B cell (primary cell): ENCODE data around the gene LRRC49.

Source experiments
- EZH2 ChIP-seq: IDR thresholded peaks from 2 replicates; pipeline ENCODE4 v1.6.1; 2012; ENCODE audit warnings: borderline replicate concordance, low read depth, mild to moderate bottlenecking, moderate library complexity, low read length; ENCODE audit not compliant: insufficient read depth, poor library complexity, severe bottlenecking
- TF ChIP-seq, protein P1 (sequence below): fragments of 200-600 bp; IDR thresholded peaks from one replicate; pipeline ENCODE4 v1.8.0; 2022; ENCODE audit warnings: antibody characterized with exemption, mild to moderate bottlenecking

DNA sequence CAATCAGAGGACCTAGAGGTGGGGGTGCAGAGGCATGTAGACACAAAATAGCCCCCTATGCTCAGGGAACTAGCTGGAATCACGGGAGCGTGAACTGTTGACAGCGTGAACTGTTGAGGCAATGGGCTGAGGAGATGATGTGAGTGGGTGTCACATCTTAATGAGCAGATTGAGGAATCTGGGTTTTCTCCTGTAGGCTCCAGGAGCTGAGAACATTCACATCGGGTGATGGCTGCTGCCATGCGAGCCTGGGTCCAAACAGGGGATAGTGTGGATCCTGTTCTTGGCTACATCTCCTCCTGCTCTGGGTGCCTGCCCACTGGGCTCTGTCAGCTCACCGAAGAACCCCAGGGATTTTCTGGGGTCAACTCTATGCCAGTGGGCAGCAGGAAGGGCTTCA is 40.7 kb upstream of the LRRC49 start:
- TF ChIP-seq, protein P1, sequence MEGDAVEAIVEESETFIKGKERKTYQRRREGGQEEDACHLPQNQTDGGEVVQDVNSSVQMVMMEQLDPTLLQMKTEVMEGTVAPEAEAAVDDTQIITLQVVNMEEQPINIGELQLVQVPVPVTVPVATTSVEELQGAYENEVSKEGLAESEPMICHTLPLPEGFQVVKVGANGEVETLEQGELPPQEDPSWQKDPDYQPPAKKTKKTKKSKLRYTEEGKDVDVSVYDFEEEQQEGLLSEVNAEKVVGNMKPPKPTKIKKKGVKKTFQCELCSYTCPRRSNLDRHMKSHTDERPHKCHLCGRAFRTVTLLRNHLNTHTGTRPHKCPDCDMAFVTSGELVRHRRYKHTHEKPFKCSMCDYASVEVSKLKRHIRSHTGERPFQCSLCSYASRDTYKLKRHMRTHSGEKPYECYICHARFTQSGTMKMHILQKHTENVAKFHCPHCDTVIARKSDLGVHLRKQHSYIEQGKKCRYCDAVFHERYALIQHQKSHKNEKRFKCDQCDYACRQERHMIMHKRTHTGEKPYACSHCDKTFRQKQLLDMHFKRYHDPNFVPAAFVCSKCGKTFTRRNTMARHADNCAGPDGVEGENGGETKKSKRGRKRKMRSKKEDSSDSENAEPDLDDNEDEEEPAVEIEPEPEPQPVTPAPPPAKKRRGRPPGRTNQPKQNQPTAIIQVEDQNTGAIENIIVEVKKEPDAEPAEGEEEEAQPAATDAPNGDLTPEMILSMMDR, result no peak
- TF ChIP-seq EZH2, result no peak
